ENCODE data around the gene CHCHD1.

The CHCHD1 gene

DNA sequence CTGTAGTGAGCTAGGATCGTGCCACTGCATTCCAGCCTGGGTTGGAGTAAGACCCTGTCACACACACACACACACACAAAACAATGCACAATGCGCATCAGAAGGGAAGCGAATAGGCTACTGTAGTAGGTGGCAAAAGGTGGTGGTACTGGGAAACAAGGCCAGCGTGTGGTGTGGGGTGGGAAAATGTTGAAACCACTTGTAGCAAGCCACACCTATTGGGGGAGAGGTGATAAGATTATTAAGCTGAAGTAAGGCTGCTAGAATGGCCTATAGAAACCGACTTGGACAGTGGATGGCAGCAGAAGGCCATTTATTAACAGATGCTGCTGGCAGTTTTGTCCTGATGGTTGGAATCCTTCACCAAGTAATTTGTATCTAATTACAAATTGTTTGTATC lies 7.2 kb upstream of the CHCHD1 start:
- TF ChIP-seq, protein P1, sequence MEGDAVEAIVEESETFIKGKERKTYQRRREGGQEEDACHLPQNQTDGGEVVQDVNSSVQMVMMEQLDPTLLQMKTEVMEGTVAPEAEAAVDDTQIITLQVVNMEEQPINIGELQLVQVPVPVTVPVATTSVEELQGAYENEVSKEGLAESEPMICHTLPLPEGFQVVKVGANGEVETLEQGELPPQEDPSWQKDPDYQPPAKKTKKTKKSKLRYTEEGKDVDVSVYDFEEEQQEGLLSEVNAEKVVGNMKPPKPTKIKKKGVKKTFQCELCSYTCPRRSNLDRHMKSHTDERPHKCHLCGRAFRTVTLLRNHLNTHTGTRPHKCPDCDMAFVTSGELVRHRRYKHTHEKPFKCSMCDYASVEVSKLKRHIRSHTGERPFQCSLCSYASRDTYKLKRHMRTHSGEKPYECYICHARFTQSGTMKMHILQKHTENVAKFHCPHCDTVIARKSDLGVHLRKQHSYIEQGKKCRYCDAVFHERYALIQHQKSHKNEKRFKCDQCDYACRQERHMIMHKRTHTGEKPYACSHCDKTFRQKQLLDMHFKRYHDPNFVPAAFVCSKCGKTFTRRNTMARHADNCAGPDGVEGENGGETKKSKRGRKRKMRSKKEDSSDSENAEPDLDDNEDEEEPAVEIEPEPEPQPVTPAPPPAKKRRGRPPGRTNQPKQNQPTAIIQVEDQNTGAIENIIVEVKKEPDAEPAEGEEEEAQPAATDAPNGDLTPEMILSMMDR (IDR thresholded peaks at IDR 0.05; ENCODE audit: borderline replicate concordance, control extremely low read depth, extremely low read depth, insufficient read depth, missing control alignments) = peak; percentile 14
- in situ Hi-C loops (cut with MboI; ENCODE audit: low sequenced_read_pairs, unreplicated experiment) = no loop called here
- no peak for DNase-seq (ENCODE audit: low spot score)

DNA sequence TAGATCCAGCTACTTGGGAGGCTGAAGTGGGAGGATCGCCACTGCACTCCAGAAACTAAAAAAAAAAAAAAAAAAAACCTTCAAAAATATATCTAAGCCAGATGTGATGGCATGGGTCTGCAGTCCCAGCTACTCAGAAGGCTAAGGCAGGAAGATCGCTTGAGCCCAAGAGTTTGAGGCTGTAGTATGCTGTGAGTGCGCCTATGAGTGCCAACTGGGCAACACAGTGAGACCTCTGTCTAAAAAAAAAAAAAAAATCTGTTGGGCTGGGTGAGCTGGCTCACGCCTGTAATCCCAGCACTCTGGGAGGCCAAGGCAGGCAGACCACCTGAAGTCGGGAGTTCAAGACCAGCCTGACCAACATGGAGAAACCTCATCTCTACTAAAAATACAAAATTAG lies 2.8 kb upstream of the CHCHD1 start:
- in situ Hi-C loops (cut with MboI; ENCODE audit: low sequenced_read_pairs, unreplicated experiment) = no loop called here
- DNase-seq (ENCODE audit: low spot score) = no peak
- TF ChIP-seq, protein P1 (IDR thresholded peaks at IDR 0.05; ENCODE audit: borderline replicate concordance, control extremely low read depth, extremely low read depth, insufficient read depth, missing control alignments) = no peak

DNA sequence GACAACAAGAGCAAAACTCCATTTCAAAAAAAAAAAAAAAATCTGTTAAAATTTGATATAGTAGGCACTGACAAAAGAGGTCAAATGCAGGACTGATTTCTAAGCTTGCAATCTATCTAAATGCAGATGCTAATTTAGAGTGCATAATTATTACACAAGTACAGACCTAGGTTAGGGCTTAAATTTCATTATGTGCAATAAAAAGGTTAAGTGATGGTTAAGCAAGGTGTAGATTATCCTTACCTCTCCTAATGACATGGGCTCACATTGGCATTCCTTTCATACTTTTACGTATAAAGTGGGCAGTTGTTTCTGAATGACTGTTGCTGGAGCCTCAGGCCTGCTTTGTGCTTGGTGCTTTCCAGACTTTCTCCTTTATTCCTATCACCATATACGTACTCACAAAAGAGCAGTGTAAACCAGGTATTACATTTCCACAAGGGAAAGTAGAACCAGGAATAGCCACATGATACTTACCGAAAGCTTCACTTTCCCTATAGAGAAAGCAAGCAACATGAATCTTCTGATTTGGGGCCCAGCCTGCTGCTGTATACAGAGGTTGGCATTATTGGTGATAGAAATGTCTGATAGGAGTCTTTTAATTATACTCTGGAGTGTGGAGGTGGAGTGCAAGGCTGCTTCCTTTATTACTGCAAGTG lies 2.2 kb upstream of the CHCHD1 start:
- in situ Hi-C loops (cut with MboI; ENCODE audit: low sequenced_read_pairs, unreplicated experiment) = no loop called here
- TF ChIP-seq, protein P1 (IDR thresholded peaks at IDR 0.05; ENCODE audit: borderline replicate concordance, control extremely low read depth, extremely low read depth, insufficient read depth, missing control alignments) = no peak
- no peak for DNase-seq (ENCODE audit: low spot score)

DNA sequence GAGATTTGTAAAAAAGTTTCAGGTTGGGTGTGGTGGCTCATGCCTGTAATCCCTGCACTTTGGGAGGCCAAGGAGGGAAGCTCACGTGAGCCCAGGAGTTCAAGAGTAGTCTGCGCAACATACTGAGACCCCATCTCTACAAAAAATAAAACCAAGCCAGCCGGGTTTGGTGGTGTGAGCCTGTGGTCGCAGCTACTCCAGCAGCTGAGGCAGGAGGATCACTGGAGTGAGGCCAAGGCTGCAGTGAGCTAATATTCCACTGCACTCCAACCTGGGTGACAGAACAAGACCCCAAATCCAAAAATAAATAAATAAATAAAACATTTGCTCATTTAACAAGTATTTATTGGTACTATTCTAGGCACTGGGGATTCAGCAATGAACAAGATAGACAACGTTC lies 1.5 kb upstream of the CHCHD1 start:
- DNase-seq (ENCODE audit: low spot score) = no peak
- TF ChIP-seq, protein P1 (IDR thresholded peaks at IDR 0.05; ENCODE audit: borderline replicate concordance, control extremely low read depth, extremely low read depth, insufficient read depth, missing control alignments) = no peak
- in situ Hi-C loops (cut with MboI; ENCODE audit: low sequenced_read_pairs, unreplicated experiment) = no loop called here

DNA sequence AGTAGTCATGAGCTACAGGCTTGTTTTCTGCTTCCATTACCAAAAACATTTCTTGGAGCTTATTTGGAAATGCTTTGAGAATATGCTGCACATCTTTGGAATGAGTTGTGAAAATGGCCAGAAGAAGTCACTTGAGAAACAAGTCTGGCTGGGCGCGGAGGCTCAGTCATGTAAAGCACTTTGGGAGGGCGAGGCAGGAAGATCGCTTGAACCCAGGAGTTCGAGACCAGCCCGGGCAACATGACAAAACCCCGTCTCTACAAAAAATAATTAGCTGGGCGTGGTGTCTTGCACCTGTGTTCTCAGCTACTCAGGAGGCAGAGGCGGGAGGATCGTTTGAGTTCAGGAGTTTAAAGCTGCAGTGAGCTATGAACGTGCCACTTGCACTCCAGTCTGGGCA lies 882 bp upstream of the CHCHD1 start:
- no peak for DNase-seq (ENCODE audit: low spot score)
- TF ChIP-seq, protein P1 (IDR thresholded peaks at IDR 0.05; ENCODE audit: borderline replicate concordance, control extremely low read depth, extremely low read depth, insufficient read depth, missing control alignments) = no peak
- in situ Hi-C loops (cut with MboI; ENCODE audit: low sequenced_read_pairs, unreplicated experiment) = no loop called here

DNA sequence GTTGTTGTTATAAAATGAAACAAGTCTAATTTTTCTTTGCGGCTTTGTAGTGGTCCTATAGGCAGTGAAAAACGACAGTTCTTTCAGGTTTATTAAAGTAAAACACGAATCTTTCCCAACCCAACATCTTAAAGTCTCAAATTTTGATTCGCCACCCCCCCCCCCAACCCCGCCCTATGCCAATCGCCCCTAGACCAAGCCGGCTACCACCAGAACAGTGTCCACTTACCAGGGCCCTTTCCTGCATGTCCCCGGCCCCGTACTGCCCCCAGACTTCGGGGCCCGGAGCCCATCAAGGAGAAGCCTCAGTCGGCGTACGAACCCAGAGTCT lies 335 bp upstream of the CHCHD1 start:
- no peak for DNase-seq (ENCODE audit: low spot score)
- in situ Hi-C loops (cut with MboI; ENCODE audit: low sequenced_read_pairs, unreplicated experiment) = no loop called here
- TF ChIP-seq, protein P1 (IDR thresholded peaks at IDR 0.05; ENCODE audit: borderline replicate concordance, control extremely low read depth, extremely low read depth, insufficient read depth, missing control alignments) = no peak

DNA sequence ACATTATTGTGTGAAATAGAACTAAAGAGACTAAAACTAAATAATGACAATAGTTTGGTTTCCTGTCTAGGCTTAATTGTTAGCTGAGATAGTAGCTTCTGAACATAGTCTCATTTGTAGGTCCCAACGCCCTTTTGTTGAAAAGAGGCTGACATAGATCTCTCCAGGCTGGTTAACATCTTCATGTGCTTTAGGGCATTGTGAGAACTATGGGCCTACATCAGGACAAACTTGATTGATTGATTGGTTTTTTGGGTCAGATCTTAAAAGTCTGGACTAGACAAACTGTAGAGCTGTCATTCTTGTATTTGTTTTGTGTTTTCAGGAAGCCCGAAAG lies 869 bp downstream of the CHCHD1 start:
- in situ Hi-C loops (cut with MboI; ENCODE audit: low sequenced_read_pairs, unreplicated experiment) = no loop called here
- DNase-seq (ENCODE audit: low spot score) = no peak
- TF ChIP-seq, protein P1 (IDR thresholded peaks at IDR 0.05; ENCODE audit: borderline replicate concordance, control extremely low read depth, extremely low read depth, insufficient read depth, missing control alignments) = no peak

Measured in GM13976 (cell line).